Uterus (tissue), 4 donors: Measurements from ENCODE around the gene EPHB6. TPM values are rescaled to one million over a fixed set of nuclear protein-coding genes. Genes with fewer than 3 reads are reported as not detected.

Experiments
- DNase-seq, 2 donors: peaks; one replicate each; pipeline ENCODE4 v3.0.0-alpha.2; 2019 to 2020
- H3K27ac ChIP-seq, 2 donors: fragments of 200-600 bp; sonication (generic); 1 replicate in 1 of 2; 2 replicates in 1 of 2; pipeline ENCODE4 v1.5.1; 2016 to 2018
- H3K27me3 ChIP-seq, 2 donors: fragments of 200-600 bp; sonication (generic); one replicate each; pipeline ENCODE4 v1.5.1; 2018 to 2019; ENCODE audit warnings: control low read depth in 1 of 2
- H3K36me3 ChIP-seq, 2 donors: fragments of 200-600 bp; sonication (generic); one replicate each; pipeline ENCODE4 v1.5.1; 2019; ENCODE audit warnings: control low read depth in 1 of 2
- H3K4me1 ChIP-seq, 2 donors: fragments of 200-600 bp; sonication (generic); one replicate each; pipeline ENCODE4 v1.5.1; 2018 to 2019; ENCODE audit warnings: control low read depth in 1 of 2
- H3K4me3 ChIP-seq, 2 donors: fragments of 200-600 bp; sonication (generic); 1 replicate in 1 of 2; 2 replicates in 1 of 2; pipeline ENCODE4 v1.5.1; 2018 to 2019; ENCODE audit warnings: mild to moderate bottlenecking in 1 of 2
- H3K9me3 ChIP-seq, 2 donors: fragments of 200-600 bp; sonication (generic); one replicate each; pipeline ENCODE4 v1.5.1; 2019; ENCODE audit warnings: control low read depth in 1 of 2
- POLR2A ChIP-seq, 2 donors: fragments of 450-650 bp; IDR thresholded peaks; one replicate each; pipeline ENCODE4 v1.6.1; 2016; ENCODE audit warnings: antibody characterized with exemption in 2 of 2, mild to moderate bottlenecking in 1 of 2, moderate library complexity in 1 of 2
- intact Hi-C: fragments of 100-400 bp; cut with DNase I; formaldehyde crosslinking; loops from one replicate; pipeline ENCODE4 v1.15.1; 2023; ENCODE audit warnings: low total_unique reads
- total RNA-seq, 4 donors: library from RNA; depleted of rRNA in 3 of 4; stranded (reverse); fragments of >200 nt in 3 of 4; gene quantifications; one replicate each; pipeline versions ENCODE4 v1.1.0 to v1.2.4, GENCODE V29; 2014 to 2023
- TF ChIP-seq, protein P1 (sequence below), 4 experiments: fragments of 200-600 bp in 2 of 4; fragments of 450-650 bp in 2 of 4; sonication (generic) in 2 of 4; IDR thresholded peaks; one replicate each; pipeline ENCODE4 v1.5.1; 2016 to 2019; ENCODE audit warnings: antibody characterized with exemption in 4 of 4, mild to moderate bottlenecking in 2 of 4, moderate library complexity in 1 of 4
- donor health status: DM: yes; HTN: yes; CAD: no.

Gene EPHB6
- total RNA-seq, 4 donors from 2014 or later = 1.5 to 34.6 (median 21.9) TPM

DNA sequence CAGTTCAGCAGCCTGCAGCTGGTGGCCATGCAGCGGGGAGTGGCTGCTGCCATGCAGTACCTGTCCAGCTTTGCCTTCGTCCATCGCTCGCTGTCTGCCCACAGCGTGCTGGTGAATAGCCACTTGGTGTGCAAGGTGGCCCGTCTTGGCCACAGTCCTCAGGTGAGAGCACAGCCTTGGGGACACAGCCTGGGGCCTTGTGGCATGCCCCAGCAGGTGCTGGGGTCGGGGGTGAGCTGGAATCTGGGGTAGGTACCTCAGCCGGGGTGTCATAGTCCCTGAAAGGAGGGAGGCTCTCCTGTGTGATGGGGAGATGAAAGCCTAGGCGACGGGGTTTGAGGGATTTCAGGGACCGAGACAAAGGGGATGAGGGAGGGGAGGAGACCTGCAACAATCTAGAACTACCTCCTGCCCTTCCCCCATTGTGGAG lies 14.1 kb downstream of the EPHB6 start:
- Histone ChIP-seq H3K27me3 (no peaks in the 10 kb centered on the region), H3K36me3 (no peaks in the 10 kb centered on the region), H3K4me1 (no peaks in the 10 kb centered on the region), H3K9me3 (no peaks in the 10 kb centered on the region), H3K27ac (no peak overlapping the region), H3K4me3 (no peak overlapping the region)
- no peak for DNase-seq
- intact Hi-C loops = no loop called here
- no peak for TF ChIP-seq POLR2A (IDR thresholded peaks at IDR 0.05)

- Histone ChIP-seq H3K9me3 (no peaks in the 10 kb centered on the region), H3K4me1 (no peaks in the 10 kb centered on the region), H3K27ac (no peak overlapping the region), H3K4me3 (no peak overlapping the region), H3K27me3 (no peaks in the 10 kb centered on the region), H3K36me3 (no peaks in the 10 kb centered on the region)
- no peak for DNase-seq
- intact Hi-C loops = no loop called here
- TF ChIP-seq, protein P1, sequence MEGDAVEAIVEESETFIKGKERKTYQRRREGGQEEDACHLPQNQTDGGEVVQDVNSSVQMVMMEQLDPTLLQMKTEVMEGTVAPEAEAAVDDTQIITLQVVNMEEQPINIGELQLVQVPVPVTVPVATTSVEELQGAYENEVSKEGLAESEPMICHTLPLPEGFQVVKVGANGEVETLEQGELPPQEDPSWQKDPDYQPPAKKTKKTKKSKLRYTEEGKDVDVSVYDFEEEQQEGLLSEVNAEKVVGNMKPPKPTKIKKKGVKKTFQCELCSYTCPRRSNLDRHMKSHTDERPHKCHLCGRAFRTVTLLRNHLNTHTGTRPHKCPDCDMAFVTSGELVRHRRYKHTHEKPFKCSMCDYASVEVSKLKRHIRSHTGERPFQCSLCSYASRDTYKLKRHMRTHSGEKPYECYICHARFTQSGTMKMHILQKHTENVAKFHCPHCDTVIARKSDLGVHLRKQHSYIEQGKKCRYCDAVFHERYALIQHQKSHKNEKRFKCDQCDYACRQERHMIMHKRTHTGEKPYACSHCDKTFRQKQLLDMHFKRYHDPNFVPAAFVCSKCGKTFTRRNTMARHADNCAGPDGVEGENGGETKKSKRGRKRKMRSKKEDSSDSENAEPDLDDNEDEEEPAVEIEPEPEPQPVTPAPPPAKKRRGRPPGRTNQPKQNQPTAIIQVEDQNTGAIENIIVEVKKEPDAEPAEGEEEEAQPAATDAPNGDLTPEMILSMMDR (IDR thresholded peaks at IDR 0.05) = no peak
- no peak for TF ChIP-seq POLR2A (IDR thresholded peaks at IDR 0.05)
Measured at GRCh38 chr7:142869434-142869833, 14.6 kb downstream of the EPHB6 start.

DNA sequence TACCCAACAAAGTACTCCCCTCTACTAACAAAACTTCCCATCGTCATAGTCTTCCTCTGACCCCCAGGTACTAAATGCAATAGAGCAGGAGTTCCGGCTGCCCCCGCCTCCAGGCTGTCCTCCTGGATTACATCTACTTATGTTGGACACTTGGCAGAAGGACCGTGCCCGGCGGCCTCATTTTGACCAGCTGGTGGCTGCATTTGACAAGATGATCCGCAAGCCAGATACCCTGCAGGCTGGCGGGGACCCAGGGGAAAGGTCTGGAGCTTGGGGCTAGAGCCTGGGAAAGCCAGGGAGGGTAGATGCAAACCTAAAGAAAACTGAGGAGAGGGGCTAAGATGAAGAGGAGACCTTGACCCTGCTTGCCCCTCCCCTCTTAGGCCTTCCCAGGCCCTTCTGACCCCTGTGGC lies 15.3 kb downstream of the EPHB6 start:
- no peak for DNase-seq
- intact Hi-C loops = no loop called here
- Histone ChIP-seq H3K27me3 (no peaks in the 10 kb centered on the region), H3K9me3 (no peaks in the 10 kb centered on the region), H3K4me1 (no peaks in the 10 kb centered on the region), H3K4me3 (no peak overlapping the region), H3K36me3 (no peaks in the 10 kb centered on the region), H3K27ac (no peak overlapping the region)
- TF ChIP-seq, protein P1 (IDR thresholded peaks at IDR 0.05) = no peak
- TF ChIP-seq POLR2A (IDR thresholded peaks at IDR 0.05) = no peak

DNA sequence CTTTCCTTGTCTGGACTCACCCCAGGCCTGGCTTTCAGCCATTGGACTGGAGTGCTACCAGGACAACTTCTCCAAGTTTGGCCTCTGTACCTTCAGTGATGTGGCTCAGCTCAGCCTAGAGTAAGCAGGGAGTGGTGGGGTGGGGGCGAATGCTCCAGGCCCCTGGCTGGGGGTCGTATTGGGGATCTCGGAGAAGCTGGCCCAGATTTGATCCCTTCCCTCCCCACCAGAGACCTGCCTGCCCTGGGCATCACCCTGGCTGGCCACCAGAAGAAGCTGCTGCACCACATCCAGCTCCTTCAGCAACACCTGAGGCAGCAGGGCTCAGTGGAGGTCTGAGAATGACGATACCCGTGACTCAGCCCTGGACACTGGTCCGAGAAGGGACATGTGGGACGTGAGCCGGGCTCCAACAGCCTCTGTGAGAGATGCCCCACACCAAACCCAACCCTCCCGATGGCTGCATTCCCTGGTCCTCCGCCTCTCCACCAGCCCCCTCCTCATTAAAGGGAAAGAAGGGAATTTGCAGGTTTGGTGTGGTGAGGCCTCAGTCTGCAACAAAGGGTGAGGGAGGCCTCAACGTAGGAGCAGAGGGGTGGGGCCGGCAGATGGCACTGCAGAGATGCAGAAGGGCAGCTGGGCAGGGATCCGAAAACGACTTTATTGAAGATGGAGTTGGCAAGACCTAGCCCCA lies 15.8 kb downstream of the EPHB6 start:
- Histone ChIP-seq H3K36me3 (no peaks in the 10 kb centered on the region), H3K4me1 (no peaks in the 10 kb centered on the region), H3K27ac (no peak overlapping the region), H3K9me3 (no peaks in the 10 kb centered on the region), H3K4me3 (no peak overlapping the region), H3K27me3 (no peaks in the 10 kb centered on the region)
- TF ChIP-seq POLR2A (IDR thresholded peaks at IDR 0.05) = no peak
- TF ChIP-seq, protein P1 (IDR thresholded peaks at IDR 0.05) = no peak
- DNase-seq = no peak
- intact Hi-C loops = no loop called here

- Histone ChIP-seq H3K4me1 (no peaks in the 10 kb centered on the region), H3K27me3 (no peaks in the 10 kb centered on the region), H3K27ac (no peak overlapping the region), H3K36me3 (no peaks in the 10 kb centered on the region), H3K9me3 (no peaks in the 10 kb centered on the region), H3K4me3 (no peak overlapping the region)
- TF ChIP-seq, protein P1 (IDR thresholded peaks at IDR 0.05) = no peak
- TF ChIP-seq POLR2A (IDR thresholded peaks at IDR 0.05) = no peak
- DNase-seq = no peak
- intact Hi-C loops = no loop called here
Measured at GRCh38 chr7:142871260-142872105, 16.6 kb downstream of the EPHB6 start.
